Suppressor macrophage treated with lipopolysaccharide for 4 hours (primary cell): ENCODE measurements around the gene SLC28A3.

Experiments used
- DNase-seq: peaks from one replicate; pipeline ENCODE4 v3.0.0-alpha.2; 2020

SLC28A3 gene

DNA sequence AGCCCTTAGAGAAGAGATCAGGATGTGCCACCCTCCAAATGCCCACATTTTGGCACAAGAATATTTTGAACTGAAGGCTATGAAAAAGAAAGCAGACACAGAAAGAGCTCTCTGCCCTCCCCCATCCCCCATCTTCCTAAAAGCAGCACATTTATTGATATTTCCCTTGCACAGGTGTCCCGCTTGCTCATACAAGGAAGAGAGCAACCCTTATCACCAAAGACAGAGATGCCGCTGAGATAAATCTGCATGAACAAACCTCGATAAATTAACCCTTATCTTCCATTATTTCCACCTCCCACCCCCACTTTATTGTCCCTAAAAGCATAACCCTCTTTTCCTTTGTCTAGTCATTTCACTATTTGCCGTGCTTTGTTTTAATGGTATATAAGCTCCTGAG lies 1.8 kb downstream of the SLC28A3 start:
- DNase-seq = no peak

DNA sequence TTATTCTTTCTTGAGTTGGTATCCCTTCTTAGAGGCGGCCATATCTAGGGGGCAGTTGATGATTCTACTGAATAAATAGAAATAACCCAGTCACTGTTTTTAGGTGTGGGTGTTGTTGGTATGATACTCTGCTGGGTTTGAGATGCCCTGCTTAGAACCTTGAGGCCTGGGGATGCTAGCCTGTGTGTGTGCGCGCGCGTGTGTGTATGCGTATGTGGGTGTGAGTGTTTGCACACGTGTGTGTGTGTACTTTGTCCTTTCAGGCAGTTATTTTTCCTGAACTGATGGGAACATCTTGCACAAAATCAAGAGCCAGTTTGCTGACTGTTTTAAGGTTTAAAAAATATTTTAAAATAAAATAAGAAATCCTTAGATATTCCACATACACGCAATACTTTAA lies 3.3 kb downstream of the SLC28A3 start:
- no peak for DNase-seq

DNA sequence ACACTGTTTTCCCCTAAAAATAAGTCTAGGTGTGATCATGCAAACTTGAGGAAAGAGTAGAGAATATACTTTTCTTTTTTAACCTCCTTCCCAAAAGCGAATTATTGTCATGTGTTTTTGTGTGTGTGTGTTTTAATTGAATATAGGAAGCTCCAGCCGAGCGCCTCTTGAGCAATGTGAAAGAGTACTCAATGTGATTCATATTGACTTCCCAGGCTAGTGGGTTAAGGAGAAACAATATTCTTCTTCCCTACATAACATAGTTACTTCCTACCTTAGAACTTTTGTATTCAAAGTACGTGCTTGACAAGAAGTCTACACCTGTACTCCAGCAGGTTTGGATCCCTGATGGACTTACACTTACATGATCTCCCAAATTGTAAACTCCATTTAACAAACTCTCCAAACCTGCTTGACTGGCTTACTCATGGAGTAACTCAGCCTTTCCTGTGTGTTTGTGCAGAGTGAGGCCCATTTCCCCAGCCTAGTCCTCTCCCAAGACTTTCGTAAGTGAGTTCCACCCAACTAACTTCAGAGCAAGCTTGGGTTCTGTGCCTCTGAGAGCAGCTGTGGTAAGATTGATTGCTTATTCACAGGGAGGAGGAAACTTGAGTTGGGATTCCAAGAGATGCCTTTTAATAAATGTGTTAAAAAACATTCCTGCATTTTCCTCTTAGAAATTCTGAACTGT lies 9.3 kb downstream of the SLC28A3 start:
- DNase-seq = peak; percentile 63

DNA sequence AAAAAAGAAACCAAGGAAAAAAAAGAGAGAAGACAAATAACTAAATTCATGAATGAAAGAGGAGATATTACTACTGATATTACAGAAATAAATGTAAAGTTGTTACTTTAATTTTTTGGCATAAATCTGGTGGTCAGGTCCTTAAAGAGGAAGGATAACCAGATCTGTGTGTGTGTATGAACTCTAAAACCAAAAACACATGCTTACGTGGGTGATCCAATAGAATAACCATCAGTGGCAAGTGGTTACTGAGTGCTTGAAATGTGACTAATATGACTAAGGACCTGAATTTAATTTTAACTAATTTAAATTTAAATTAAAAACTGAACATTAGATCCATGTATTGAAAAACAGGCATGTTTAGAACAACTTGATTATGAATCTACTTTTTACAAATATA lies 10.3 kb downstream of the SLC28A3 start:
- DNase-seq = no peak

DNA sequence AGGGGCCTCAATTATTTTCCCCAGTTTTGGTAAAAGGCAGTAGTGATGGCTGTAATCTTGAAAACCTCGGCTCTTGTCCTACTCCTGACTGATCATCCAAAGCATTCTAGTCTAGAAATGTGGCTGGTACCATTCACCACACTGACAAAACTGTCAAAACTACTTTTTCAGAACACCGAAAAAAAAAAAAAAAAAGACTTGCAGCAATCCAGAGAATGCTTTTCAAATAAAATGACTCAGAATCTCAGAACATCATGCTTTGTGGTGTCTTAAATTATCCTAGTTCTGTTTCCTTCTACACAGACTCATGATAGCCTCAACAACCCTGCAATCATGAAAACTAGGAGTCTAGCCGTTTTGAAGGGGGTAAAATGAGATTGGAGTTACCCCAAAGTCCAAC lies 13.4 kb downstream of the SLC28A3 start:
- no peak for DNase-seq

DNA sequence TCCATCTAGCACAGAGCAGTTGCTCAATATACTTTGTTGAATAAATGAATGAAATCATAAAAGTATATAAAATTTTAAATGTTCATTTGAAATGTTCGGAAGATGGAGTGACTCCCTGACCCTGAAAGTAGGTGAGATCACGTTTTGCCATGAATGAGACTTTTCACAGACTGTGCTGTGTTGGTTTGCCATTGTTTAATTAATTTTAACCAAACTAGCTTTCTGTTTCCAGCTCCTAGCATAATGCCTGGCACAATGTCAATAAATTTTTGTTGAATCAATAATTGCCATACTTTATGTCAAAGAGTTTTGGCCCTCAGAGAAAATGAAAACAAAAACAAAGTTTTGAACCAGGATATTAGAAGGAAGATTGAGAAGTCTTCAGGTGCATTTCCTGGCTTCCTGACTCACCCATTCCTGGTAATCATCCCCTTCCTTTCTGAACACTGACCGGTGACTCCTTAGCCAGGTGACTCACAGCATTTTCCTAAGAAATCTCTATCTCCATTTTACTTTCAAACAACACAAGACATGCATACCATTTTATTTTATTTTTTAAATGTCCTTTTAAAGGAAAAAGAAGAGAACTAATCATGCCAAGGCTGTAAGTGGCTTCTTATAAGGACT lies 15.1 kb downstream of the SLC28A3 start:
- DNase-seq = no peak

DNA sequence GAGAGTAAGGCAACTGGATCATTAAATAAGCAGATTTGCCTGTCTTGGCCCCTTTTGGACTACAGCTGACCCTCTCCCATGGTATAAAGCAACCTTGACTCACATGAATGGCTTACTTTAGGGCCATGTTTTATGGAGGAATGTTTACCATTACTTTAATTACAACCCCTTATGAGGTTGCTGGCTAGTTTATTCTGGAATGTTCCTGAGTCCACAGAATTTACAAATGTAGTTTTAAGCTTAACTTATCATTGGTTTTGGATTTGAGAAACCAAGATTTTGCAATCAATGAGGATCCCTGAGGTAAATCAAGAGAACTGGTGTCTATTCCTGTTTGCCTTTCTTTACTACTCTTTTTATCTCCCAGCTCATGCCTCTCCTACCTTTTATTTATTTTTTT lies 15.7 kb downstream of the SLC28A3 start:
- no peak for DNase-seq

DNA sequence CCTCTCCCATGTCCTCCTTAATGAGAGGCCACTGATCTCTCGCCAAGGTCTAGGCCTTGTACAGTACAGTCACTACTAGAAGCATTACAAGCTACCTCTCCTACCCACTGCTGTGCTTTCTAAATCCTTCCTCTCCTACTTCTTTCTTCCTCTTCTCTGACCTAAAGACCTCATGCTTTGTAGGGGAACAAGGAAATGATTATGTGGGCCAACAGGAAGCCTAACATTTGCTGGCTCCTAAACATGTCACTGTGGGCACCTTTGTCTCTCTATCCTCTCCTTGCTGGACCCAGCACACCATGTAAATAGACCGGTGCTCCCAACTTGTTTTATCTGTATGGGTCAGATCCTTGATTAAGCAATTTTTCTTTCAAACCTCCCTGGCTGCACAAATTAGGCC lies 16.7 kb downstream of the SLC28A3 start:
- DNase-seq = peak; percentile 36

DNA sequence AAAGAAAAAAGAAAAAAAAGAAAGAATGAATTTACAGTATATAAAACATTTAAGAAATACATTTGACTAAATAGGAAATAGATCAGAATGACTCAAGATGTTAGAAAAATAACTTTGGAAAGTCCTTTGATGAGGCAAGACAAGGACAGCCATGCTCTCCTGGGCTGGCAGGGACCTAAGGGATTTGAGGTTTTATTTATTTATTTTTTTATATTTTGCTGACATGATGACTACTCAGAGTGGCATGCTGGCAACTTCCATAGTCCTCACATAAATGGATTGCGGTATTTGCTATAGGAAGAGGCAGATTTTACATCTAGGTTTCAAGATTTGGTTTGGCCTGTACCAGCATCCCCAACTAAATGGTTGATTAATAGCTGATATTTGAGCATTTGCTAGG lies 17.7 kb downstream of the SLC28A3 start:
- DNase-seq = peak; percentile 20

DNA sequence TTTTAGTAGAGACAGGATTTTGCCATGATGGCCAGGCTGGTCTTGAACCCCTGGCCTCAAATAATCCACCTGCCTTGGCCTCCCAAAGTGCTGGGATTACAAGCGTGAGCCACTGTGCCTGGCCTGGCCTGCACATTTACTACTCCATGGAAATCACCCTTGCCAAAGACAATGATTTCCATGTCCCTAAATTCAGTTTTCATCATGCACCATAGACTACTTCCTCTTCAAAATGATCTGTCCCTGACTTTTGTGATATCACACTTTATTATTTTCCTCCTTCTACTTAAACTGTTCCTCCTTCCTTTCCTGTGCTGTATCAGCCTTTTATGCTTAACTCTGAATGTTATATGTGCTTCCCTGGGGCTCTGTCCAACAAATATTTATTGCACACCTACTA lies 20.3 kb downstream of the SLC28A3 start:
- DNase-seq = peak; percentile 32

DNA sequence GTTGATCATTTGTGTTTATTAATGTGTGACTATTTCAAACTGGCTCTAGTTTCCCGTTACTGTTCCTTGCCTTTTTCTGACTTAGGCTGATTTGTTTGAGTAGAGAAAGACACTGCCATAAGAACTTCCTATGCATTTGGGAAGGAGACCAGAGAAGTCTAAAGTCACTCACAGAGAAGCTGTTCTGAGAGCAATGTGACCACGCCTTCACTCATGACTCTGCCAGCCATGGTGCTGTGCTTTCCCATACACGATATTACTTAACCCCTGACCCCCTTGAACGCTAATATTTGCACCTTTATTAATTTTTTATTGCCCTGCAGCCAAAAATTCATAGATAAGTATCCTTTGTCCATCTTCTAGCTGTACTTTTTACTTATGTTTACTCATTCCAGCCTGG lies 20.9 kb downstream of the SLC28A3 start:
- no peak for DNase-seq

DNA sequence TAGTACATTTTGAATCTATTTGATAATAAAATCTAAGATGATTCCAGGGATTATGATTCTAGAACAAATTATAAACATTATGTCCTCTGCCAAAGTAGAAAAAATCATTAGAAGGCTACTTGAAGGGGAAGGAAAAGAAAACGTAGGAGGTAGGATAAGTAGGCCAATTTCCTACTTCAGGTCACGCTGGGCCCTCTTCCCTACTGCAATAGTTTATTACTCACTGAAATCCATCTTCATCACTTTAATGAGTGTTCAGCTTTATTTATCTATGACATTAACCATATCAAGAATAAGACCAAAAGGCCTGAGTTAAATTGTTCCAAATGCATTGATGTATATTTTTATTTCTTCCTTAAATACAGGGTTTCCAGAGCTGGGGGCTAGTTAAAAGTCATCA lies 21.6 kb downstream of the SLC28A3 start:
- no peak for DNase-seq

DNA sequence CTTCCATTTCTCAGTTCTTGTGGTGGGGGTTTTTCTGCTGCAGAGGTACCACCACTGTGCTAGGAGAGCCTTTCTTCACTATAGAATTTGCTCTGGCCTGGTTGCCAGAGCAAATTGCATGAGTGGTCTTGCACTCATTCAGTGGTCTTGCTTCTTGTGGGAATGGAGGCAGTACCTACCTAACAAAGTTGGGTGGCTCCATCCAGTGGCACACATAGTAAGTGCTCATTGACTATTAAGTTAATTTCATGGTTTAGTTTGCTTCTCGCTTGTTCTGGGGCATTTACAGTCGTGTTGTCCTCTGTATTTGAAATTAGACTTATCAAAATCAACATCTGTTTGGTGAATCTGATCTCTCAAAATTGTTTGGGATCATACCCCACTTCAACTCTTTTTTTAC lies 23.0 kb downstream of the SLC28A3 start:
- no peak for DNase-seq

DNA sequence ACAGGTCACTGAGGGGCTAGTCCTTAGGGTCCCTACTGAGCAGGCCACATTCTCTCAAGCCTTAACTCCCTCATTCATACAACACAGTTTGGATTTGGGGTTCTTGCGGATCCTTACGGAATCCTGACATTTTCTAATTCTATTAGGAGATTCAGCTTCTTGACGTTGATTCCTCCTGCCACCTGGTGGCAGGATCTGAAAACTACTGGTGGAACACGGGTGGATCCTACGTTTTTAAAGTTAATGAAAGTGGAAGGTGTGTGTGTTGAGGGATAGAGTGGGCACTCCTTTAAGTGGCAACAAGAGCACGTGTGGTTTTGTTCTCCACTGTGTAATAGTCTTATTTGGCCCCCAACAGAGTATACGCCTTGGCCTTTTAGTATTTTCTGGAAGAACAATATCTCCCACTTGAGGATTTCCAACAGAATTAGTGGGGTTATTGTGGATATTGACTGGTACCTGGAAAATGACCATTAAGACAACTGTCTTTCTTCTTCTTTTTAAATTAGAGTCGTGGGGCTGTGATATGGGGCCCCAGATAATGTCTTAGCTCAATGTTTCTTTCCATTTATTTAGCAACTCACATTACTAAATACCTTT lies 25.2 kb downstream of the SLC28A3 start:
- peak; percentile 71 for DNase-seq

DNA sequence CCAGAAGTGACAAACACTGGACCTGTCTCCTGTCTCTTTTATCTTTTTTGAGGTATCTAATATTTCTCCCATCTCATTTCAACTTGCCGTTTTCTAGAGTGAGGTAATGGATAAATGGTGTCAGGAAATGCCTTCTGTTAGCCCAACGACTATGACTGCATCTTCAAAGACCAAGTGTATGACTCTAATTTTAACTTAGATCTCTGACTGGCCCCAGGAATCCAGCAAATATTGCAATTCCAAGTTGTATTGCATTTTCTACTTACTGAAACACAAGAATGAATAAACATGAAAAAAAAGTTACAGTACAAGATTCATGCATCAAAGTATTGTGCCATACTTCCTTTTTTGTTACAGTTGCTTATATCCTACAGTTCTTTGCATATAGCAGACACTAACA lies 26.3 kb downstream of the SLC28A3 start:
- no peak for DNase-seq

DNA sequence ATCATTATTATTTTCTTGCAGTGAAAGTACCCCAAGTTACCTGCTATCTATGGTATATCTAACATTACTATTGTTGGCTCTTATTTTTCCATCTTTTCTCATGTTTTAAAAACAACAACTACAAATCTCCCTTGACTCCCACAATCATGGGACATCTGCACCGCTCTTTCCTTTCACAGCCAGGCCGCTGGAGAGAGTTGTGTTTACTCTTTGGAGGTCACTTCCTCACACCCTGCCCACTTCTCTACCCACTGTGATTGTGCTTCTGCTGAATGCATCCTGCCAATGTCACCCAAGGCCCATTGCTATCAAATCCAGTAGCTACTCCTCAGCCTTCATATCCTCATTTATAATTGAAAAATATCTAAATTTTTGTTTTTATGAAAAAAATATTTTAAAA lies 29.7 kb downstream of the SLC28A3 start:
- DNase-seq = peak; percentile 40

DNA sequence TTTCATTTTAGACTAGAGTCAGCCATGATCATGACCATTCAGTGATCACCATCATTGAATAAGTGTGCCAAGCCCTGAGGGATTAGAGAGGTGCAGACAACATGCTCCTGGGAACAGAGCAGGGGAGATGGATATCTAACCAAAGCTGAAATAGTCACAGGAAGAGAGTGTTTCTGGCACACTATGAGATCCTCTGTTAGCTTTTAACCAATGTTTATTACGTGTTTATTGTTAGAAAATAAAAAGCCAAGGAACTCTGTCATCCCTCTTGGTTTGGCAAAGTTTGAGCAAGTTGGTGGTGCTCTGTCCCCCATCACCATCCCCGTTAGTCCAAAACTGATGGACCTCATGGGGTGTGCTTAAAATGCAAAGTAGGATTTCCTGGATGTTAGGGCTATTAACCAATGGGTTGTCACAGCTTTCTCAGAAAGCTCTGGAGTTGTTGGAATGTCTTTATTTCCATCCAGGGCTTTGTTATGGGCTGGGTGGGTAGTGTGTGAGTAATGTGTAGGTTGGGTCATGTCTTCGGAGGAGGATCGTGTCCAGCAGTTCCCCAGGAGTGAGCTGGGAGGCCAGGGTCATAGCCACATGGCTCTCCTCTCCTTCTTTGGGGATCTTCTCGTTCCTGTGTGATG lies 34.9 kb downstream of the SLC28A3 start:
- DNase-seq = no peak

DNA sequence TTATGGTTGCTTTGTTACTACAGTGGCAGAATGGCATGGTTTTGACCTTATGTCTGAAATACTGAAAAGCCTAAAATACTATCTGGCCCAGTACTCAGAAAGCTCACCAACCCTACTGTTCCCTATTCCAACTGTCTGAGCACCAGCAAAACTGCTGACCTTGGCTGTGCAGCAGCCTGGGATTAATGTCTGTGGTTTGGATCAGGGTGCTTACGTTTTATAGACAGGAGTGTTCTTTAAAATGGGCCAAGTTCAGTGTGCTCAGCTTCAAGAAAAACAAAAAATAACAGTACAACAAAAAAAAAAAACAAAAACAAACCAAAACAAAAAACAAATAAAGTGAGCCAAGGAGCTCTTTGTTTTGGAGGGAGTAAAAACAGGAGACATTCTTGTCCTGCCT lies 36.4 kb downstream of the SLC28A3 start:
- no peak for DNase-seq

DNA sequence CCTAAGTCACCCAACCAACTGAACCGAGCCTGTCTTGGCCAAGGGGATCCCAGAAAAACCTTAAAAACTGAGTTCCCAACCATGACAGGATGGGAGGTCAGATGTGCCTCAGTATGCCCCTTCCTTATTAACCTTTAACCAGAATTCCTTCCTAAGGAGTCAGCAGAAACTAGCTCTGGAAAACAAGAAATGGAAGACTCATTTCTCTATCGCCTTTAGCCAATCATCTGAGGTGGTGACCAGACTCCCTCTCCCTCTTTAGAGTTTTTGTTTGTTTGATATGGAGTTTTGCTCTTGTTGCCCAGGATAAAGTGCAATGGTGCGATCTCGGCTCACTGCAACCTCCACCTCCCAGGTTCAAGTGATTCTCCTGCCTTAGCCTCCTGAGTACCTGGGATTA lies 37.5 kb downstream of the SLC28A3 start:
- no peak for DNase-seq

DNA sequence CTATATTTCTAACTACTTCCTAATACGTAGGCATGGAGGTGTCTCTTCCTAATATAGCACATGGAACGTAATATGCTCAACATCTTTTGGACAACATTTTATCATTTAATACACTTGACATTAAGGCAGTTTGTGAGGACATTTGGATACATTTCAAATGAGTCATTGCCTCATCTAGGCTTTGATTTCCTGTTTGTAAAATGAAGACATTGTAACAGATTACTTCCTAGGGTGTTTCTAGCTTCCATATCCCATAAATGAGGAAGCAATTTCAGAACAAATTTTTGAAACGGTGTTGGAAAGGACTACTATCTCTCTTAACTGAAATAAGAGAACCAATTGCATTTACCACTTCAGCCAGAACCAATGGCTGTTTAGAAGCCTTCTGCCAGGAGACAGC lies 38.7 kb downstream of the SLC28A3 start:
- peak; percentile 33 for DNase-seq

DNA sequence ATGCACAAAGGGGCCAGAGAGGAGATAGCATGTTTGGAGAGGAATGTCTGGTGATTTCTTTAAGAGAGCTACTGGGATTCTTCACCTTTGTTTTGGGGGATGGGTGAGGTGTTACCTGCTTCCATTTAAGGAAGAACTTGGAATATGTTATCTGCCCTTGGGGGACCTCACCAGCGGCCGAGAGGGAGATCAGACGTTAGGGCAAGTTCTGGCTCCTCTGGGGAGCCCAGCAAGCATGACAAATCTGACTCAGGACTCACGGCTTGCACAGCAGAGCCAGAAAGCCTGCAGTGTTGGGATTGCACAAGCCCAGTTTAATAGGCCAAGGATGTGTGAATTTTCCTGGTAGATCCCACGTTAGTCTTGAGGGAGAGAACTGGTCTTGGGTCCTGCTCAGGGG lies 40.3 kb downstream of the SLC28A3 start:
- no peak for DNase-seq

DNA sequence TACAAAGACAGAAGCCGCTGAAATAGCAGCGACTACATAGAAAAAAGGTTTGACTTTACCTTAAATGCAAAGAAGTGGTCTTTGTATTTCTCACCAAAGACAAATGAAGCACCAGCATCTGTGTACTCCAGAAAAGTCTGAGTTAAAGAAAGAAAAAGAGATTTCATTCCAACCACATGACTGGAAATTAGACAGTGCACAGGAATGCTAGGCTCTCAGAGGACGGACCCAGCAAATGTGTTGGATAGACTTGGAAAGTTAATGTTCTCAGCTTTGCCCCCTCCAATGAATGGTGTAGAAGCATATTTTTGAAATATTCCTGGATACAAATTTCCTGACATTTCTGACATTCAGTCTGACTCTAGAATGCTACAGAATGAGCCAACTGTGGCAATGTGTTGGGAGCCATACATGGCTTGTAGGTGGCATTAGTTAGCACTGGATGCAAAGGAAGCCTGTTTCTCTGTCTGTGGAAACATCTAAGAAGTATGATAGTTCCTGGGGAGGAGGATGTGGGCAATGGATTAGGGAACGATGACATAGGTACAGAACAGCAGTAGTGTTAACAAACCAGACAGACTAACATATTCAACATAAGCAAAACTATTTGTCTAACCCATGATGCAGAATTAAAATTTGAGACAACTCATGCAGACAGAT lies 43.3 kb downstream of the SLC28A3 start:
- DNase-seq = no peak

DNA sequence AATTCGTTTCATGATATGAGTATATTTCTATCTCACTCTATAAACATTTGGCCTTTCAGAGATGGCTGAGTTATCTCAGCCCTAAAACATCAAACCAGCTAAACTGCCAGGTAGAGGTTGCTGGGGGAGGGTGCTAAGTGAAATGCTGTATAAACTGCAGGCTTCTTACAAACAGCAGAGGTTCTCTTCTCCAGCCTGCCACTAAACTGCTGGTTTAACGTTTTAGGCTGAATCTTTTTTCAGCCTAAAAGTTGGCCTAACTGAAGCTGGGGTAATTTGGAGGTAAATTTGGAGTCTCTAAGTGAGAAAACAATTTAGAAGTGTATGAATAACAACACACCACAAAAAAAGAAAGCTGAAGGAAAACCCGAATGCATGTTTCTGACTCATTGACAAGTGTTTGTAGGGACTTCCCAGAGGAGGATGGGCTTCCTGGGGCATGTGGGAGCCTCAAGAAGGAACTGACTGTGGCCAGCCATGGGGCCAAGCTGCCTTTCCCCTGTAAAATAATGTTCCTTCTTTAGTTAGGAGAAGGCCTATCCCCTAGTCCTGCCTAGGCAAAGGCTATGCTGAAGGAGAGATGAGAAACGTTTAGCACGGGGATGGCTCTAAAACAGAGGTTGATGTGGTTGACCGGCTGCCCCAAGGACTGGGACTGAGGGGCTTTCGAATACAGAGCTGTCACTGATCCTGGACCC lies 44.3 kb downstream of the SLC28A3 start:
- DNase-seq = peak; percentile 88
